NT2/D1 (cell line): ENCODE data around the gene FERMT2.

Experiments used
- SUZ12 ChIP-seq: IDR thresholded peaks from 2 replicates; pipeline ENCODE4 v1.6.1; 2011; ENCODE audit not compliant: insufficient read length, insufficient read depth; ENCODE audit errors: extremely low read depth
- YY1 ChIP-seq: IDR thresholded peaks from 2 replicates; pipeline ENCODE4 v1.6.1; 2011; ENCODE audit not compliant: insufficient read length, insufficient read depth
- ZNF274 ChIP-seq: IDR thresholded peaks from 2 replicates; pipeline ENCODE4 v1.6.1; 2011; ENCODE audit warnings: mild to moderate bottlenecking, low read depth, low read length

GRCh38 chr14:52861403-52861802, 89.4 kb downstream of the FERMT2 start:
- no peak for TF ChIP-seq ZNF274
- TF ChIP-seq YY1, result no peak
- TF ChIP-seq SUZ12, result no peak
